HG02678 (cell line): ENCODE data around the gene ACAT2.
"Not testable (repeated sequence)": the region's sequence is repeated elsewhere in the genome, so short reads cannot be mapped to it uniquely, and the experiment has no call there.

ENCODE experiments used
- ATAC-seq: cut with Tn5 transposase; IDR thresholded peaks from one replicate; pipeline ENCODE4 v1.9.1; 2021; ENCODE audit warnings: mild to moderate bottlenecking, moderate library complexity; ENCODE audit not compliant: unreplicated experiment

The ACAT2 gene

DNA sequence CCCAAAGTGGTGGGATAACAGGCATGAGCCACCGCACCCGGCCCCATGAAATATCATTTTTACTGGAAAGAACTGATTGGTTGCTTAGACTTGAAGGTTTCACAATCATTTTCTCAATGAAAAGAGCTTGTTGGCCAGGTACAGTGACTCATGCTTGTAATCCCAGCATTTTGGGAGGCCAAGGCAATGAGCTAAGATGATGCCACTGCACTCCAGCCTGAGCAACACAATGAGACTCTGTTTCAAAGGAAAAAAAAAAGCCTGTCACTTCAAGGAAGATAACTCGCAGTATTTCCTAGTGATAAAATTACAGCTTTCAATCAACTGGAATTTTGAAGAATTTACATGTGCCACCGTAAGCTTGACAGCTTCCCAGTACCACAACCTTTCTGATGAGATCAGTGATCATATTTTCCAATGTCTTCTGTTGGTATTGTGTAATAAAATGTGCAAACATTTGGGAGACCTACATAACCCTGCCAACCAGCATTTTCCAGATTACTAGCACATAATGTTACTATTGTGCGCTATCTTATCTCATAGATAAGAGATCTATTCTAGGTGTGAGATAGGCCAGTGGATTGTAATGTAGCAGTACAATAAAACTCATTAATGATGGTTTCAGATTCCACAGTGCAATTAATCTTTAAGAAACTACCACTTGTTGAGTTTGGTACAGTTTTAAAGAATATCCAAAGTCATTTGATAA, 45.5 kb downstream of the ACAT2 start:
- ATAC-seq = no peak

DNA sequence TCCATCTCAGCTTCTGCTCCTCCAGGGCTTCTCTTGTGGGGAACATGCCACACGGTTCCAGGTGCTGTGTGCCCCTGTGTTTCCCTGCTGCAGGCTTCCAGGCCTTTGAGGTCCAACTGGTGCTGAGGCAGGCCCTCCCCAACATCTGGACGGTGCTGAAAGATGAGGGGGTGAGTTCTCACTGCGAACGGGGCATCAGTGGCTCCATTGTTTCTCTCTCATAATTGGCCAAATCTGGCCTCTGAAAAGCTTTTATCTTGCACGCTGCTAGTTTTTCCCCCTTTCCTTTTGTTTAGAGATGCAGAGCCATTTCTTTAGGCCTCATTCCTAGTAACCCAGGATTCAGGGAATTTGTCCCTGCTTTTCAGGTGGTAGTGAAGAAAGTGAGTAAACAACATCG, 46.8 kb downstream of the ACAT2 start:
- ATAC-seq = no peak

DNA sequence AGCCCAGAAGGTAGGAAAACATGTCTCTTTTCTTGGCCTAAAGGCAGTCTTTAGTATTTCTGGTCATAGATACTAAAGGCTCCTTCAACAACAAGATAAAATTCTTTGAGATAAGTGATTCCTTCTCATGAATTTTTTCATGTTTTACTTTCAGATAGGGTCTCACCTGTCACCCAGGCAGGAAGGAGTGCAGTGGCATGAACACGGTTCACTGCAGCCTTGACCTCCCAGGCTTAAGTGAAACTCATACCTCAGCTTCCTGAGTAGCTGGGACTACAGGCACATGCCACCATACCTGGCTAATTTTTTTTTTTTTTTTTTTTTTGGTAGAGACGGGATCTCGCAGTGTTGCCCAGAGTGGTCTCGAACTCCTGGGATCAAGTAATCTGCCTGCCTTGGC, 47.3 kb downstream of the ACAT2 start:
- ATAC-seq = no peak

DNA sequence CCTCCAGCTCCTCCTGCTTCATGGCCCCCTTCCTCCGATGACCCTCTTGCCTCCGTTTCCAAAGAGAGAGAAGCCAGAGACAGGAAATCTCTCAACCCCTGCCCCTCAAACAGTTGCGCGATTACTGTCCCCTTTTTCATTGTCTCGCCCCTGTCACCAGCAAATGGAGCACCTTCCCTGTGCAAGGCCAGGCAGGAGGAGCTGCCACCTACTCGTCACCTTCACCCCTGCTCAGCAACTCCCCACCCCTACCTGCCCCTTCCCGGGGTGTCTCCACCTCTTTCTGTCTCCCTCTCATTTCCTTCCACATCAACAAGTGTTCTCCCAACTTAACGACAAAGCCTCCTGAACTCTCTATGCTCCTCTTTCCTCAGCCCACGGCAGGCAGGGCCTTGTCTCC, 51.9 kb downstream of the ACAT2 start:
- ATAC-seq = no peak

DNA sequence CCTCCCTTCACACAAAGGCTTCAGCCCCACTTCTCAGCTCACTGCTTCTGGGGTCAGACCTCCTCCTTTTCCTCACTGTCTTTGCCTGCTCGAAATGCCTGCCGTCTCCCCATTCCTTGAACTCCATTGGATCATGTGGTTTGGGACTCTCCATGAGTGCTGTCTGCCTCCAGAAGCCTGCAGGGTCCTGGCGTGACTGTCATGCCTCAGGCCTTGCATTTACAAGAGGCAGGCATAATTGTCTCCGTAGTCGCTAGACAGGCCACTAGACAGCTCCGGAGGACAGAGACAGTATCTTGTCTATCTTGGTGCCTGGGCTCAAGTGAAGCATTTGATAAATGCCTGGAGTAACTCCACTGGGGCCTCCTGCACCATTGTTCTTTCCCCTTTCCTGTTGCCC, 53.6 kb downstream of the ACAT2 start:
- no peak for ATAC-seq

DNA sequence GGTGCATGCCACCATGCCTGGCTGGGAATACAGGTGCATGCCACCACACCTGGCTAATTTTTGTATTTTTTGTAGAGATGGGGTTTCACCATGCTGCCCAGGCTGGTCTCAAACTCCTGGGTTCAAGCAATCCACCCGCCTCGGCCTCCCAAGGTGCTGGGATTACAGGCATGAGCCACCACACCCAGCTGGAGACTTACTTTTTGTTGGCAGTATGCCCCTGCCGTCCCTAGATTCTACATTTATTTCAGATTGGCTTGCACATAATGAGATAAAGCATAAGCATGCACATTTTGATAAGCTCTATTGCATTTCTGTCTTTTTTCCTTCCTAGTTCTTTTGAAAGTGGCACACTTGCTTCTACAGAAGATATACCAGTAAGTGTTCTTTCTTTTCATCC, 54.9 kb downstream of the ACAT2 start:
- not testable (repeated sequence) for ATAC-seq

DNA sequence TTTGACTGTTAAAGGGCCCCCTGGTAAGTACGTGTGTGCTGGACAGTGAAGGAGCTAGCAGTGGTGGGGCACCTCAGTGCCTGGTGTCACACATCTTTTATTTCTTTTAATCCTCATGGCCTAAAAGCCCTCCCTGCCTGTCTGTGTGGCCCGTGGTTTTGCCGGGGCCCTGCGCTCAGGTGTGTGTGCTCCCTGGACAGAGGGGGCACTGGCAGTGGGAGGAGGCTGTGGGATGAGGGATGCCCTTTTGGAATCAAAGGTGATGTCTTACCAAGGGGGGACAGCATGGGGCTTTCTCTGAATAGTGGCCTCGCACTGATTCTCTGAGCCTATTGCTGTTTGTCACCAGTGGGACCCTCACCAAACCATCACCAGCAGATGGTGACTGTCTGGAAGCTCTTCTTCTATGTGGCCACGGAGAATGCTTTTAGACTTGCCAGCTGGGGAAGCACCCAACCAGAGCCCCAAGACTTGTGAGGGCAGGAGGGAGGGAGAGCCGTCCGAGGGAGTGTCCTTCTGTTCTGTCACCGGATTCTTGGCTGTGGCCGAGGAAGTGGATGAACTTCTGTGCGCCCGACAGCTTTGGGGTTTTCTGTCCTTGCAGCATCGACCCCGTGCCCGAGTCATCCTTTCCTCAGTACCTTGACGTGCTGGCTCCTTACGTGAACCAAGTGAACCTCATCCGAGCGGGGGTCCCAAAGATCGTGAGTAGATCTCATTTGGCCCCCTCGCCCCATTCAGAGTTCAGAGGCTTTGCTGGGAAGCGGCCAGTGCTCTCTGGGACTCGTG, 56.3 kb downstream of the ACAT2 start:
- ATAC-seq = no peak

DNA sequence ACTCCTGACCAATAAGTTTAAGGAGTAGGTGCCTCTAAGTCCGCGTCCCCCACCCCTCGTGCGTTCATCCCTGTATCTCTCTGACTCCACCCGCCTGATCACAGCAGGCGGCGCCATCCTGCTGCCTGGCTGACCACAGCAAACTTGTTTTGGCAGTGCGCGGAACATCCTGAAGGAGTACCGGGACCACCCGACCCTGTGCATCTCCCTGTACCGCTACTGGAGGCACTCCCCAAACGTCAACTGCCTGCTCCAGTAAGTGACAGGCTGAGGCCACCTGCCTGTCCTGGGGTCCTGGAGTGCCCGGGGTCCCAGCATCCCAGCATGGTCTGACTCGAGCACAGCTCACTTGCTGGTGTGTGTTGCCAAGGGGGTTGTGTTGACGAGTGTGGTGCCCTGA, 57.3 kb downstream of the ACAT2 start:
- ATAC-seq = no peak

DNA sequence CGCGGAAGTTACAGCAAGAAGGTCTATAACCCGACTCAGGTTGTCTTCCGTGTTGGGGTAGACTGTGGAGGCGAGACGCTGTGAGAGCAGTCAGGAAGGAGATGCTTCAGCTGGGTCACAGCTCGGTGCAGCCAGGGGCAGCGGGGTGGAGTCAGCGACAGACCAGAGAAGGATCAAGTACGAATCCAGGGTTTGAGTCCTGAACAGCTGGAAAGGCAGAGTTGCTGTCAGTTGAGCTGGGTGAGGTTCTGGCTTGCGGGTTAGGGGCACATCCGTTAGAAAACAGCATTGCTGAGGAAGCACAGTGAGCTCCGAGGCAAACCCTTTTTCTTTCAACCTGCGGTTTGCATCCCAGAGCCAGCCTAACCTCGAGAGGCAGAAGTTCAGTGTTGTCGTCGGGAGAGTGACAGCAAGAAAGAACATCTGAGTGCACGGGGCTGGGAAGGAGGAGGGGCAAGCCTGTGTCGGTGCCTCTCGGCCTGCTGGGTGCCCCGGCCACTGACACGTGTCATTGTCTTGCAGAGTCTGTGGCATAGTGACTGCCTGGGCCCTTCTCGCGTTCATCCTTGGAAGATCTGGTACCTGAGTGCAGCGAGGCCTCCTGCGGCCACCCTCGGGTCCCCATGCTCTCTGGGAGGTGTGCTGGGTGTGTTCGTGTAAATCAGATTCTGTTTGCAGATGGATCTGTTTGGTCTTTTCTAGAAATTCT, 58.2 kb downstream of the ACAT2 start:
- peak; percentile 56 for ATAC-seq

DNA sequence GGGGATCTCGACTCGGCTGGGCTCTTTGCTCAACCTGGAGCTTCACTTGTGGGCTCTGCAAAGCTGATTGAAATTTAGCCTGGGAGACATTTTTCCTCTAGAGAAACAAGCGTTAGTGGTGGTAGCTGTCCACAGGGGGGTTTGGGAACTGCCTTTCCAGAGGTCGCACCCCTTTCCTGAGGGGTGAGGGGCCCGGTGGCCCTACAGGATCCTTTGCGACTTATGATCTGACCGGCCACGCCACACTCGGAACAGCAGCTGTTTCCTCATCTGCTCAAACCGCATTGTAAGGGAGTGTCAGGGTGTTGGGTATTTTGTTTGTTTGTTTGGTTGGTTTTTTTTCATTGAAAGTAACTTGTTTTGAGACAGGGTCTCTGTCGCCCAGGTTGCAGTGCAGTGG, 59.3 kb downstream of the ACAT2 start:
- ATAC-seq = no peak

DNA sequence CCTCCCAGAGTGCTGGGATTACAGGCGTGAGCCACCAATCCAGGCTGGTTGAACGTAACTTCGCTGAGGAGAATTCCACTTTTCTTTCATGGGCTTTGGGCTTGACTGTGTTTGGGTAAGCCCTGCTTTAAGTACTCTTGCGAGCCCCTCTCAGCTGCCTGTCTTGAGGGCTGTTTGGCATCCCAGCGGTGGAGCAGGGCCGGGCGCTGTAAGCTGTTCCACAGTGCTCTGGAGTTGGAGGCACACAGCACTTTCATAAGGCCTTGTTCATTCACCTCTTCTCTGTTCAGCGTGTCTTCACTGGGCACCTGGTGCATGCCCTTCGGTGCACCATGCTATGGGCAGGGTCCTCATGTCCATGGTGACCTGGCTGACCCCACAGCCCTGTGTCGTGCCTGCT, 59.9 kb downstream of the ACAT2 start:
- no peak for ATAC-seq

DNA sequence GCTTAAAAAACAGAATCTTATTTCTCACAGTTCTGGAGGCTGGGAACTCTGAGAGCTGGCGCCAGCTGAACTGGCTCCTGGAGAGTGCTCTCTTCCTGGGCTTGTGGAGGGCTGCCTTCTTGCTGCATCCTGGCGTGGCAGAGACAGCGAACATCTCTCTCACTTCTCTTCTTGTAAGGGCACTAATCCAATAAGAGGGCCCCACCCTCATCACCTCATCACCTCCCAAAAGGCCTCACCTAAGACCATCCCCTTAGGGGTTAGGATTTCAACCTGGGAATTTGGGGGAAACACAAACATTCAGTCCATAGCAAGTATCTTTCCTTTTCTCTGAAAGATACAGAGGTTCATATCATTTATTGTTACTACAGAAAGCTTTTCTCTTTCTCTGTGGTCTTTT, 62.1 kb downstream of the ACAT2 start:
- ATAC-seq = no peak

DNA sequence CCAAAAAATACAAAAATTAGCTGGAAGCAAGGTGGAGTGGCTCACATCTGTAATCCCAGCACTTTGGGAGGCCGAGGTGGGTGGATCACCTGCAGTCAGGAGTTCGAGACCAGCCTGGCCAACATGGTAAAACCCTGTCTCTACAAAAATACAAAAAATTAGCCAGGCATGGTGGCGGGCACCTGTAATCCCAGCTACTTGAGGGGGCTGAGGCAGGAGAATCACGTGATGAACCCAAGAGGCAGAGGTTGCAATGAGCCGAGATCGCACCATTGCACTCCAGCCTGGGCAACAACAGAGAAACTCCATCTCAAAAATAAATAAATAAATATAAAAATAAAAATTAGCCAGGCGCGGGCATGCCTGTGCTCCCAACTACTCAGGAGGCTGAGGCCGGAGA, 62.8 kb downstream of the ACAT2 start:
- ATAC-seq = not testable (repeated sequence)

DNA sequence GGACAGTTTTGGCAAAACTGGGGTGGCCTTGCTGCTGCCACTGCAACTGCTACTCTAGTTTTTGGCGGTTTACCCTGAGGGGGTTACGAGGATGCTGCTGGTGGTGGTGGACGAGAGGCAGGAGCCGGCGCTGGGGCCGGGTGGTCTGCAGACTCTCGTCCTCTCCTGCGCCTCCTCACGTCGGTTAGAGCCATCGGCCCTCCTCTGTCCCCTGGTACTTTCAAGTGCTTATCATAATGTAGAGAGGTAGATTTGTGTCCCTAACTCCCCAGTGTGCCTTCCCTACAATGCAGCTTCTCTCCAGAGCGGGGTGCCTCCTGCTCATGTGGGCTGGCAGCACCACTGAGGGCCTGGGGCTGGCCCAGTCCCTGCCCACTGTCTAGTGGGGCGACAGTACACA, 64.2 kb downstream of the ACAT2 start:
- ATAC-seq = no peak

DNA sequence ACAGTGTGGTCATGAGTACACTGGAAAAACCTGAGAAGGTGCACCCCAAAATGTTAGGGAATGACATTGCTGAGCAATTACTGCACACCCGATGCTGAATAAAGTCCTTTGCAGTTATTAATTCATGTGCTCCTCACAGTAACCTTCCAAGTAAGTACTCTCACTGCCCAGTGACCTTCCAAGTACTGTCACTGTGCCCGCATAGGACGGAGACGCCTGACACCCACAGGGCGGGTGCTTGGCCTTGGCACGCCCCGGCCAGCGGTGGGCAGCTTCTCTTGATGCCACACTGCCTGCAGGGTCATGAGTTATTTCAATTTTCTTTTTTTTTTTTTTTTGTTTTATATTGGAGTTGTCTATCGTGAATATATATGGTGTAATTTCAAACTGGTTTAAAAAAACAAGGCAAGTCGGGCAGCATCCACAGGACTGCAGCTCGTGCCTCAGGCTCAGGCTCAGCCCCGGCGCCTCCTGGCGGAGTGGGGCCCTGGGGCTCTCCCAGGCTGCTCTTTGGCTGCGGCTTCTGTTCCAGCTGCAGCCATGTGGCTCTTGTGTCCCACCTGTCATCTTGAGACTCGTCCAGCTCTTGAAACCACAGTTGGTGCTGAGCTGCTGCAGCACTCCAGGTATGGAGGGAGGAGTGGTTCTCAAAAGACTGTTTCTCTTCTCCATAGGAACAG, 65.3 kb downstream of the ACAT2 start:
- ATAC-seq = no peak

DNA sequence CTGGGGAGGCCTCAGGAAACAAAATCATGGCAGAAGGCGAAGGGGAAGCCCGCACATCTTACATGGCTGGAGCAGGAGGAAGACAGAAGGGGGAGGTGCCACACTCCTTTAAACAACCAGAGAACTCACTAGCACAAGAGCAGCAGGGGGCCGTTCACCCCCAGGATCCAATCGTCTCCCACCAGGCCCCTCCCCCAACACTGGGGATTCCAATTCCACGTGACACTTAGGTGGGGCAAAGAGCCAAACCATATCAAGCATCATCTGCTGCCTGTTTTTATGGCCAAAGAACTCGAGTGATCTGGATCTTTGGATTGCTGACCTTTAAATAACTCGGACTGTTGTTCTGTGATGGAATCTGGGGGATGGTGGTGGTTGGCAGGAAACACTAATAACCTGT, 66.2 kb downstream of the ACAT2 start:
- ATAC-seq = no peak
